GM19395 (cell line): ENCODE results near the gene SYNDIG1L.

Source experiments
- ATAC-seq: cut with Tn5 transposase; IDR thresholded peaks from one replicate; pipeline ENCODE4 v1.9.1; 2021; ENCODE audit warnings: mild to moderate bottlenecking, moderate library complexity; ENCODE audit not compliant: unreplicated experiment

Gene SYNDIG1L

GRCh38 chr14:74364271-74364880 lies 61.6 kb downstream of the SYNDIG1L start:
- ATAC-seq, result no peak

- ATAC-seq, result no peak
Measured at GRCh38 chr14:74362361-74362915, 63.6 kb downstream of the SYNDIG1L start.

- ATAC-seq, result no peak
Measured at GRCh38 chr14:74360163-74360562, 65.8 kb downstream of the SYNDIG1L start.

GRCh38 chr14:74358176-74358829 lies 67.7 kb downstream of the SYNDIG1L start:
- ATAC-seq, result no peak

- ATAC-seq, result no peak
Measured at GRCh38 chr14:74357585-74357984, 68.4 kb downstream of the SYNDIG1L start.

GRCh38 chr14:74356892-74357575 lies 69.0 kb downstream of the SYNDIG1L start:
- ATAC-seq, result no peak
